ENCODE measurements around the gene MYO1B. TPM values are rescaled to one million over a fixed set of nuclear protein-coding genes. Genes with fewer than 3 reads are reported as not detected.

Gene MYO1B
- polyA plus RNA-seq, 3 donors: 105 to 122 (median 121) TPM

- DNase-seq (ENCODE audit: low read depth in 3 of 3, low spot score in 2 of 3): no peak
Observed at GRCh38 chr2:191225126-191225525, 20.1 kb upstream of the MYO1B start.

- DNase-seq (ENCODE audit: low read depth in 3 of 3, low spot score in 2 of 3): no peak
Observed at GRCh38 chr2:191225690-191226089, 19.5 kb upstream of the MYO1B start.

DNA sequence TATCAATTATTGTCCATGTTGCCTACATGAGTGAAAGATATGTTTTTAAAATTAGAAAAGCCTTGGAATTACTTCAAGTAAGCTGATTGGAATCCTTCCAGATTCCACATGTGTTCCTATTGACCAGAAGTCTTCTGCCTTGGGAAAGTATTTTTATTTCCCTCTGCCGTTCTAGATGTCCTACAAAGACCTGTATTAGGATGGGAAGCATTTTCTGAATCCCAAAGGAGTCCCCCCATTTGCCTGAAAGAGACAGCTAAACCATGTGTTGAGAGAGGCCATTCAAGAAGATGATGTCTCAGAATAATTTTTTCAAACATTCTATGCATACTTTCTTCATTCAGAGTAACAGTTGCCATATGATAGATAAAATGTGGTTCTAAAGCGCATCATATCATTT, 19.0 kb upstream of the MYO1B start:
- no peak for DNase-seq (ENCODE audit: low read depth in 3 of 3, low spot score in 2 of 3)

GRCh38 chr2:191228333-191228732, 16.9 kb upstream of the MYO1B start:
- no peak for DNase-seq (ENCODE audit: low read depth in 3 of 3, low spot score in 2 of 3)

DNA sequence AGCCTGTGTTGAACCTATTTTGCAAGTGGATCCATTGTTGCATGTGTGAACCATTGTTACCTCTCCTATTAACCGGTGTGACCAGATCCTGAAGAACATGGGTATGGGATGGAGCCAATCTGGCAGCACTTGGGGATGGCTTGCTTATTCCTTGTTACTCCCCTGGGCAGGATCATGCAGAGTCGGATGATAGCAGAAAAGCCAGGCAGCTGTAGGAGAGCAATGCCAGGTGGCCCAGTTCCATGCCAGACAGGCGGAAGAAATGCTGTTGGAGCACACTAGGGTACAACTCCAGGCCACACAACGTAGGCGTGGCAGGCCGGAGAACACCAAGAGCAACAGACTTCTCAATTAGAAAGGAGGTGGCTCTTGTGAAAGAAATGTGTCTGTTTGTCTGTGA, 16.3 kb upstream of the MYO1B start:
- no peak for DNase-seq (ENCODE audit: low read depth in 3 of 3, low spot score in 2 of 3)

DNA sequence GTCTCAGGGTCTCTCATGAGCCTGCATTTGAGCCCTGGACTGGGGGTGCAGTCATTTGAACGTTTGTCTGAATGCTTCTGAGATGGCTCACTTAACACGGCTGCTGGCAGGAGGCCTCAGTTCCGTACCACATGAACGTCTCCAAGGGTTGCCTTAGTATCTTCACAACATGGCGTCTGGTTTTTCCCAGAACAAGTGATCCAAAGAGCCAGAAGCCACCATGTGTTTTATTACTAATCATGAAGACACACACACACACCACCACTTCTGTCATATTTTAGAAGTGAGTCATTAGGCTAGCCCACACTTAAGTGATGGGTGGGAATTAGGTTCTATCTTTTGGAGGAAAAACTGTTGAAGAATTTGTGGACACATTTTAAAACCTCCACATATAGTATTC, 15.0 kb upstream of the MYO1B start:
- no peak for DNase-seq (ENCODE audit: low read depth in 3 of 3, low spot score in 2 of 3)

GRCh38 chr2:191231995-191232394, 13.2 kb upstream of the MYO1B start:
- peak in 1 of 3 donors; percentile 20 for DNase-seq (ENCODE audit: low read depth in 3 of 3, low spot score in 2 of 3)

GRCh38 chr2:191233533-191233932, 11.7 kb upstream of the MYO1B start:
- DNase-seq (ENCODE audit: low read depth in 3 of 3, low spot score in 2 of 3): no peak

DNA sequence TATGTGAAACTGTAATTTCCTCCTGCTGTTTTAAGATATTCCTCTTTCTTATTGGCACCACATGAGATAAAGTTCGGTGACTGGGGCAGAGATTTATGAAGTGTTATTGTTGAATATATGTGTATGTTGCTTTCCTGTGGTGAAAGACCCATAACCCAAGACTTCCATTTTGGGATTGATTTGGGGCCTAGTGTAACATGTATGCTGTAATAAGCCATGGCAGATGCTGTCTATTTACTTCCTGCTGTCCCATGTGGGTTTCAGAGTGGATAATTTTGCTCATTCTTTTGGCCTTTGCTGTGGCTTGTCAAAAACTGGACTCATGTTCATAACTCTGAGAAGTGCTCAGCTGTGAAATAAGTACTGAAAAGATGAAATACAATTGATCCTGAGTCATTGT, 10.8 kb upstream of the MYO1B start:
- DNase-seq (ENCODE audit: low read depth in 3 of 3, low spot score in 2 of 3): no peak

GRCh38 chr2:191240871-191241270, 4.3 kb upstream of the MYO1B start:
- no peak for DNase-seq (ENCODE audit: low read depth in 3 of 3, low spot score in 2 of 3)

DNA sequence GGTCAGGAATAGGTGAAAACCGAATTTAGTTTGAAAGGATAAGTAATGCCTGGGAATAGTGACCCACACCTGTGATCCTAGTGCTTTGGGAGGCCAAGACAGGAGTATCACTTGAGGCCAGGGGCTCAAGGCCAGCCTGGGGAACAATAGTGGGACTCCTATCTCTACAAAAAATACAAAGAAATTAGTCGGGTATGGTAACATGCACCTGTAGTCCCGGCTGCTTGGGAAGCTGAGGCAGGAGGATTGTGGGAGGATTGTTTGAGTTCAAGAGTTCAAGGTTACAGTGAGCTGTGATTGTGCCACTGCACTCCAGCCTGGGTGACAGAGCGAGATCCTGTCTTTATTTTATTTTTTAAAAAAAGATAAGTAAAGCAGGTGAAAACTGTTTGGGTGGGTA, 3.8 kb upstream of the MYO1B start:
- no peak for DNase-seq (ENCODE audit: low read depth in 3 of 3, low spot score in 2 of 3)

- no peak for DNase-seq (ENCODE audit: low read depth in 3 of 3, low spot score in 2 of 3)
Observed at GRCh38 chr2:191243154-191243553, 2.0 kb upstream of the MYO1B start.

DNA sequence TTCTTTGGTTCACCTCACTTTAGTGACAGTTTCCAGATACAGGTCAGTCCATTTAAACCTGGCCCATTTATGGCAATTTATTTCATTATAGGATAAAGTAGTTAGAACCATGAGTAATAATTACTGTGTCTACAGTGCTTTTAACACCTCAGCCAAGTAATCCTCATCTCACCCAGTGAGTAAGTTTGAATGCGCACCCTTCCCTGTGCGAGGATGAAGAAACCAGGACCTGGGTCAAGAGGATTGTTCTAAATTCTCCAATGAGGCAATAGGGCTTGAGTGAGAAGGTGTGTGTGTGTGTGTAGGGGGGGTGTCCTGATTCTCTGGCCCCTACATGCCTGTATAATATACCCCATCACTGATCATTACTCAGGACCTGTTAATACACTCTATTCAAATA, 854 bp upstream of the MYO1B start:
- no peak for DNase-seq (ENCODE audit: low read depth in 3 of 3, low spot score in 2 of 3)

DNA sequence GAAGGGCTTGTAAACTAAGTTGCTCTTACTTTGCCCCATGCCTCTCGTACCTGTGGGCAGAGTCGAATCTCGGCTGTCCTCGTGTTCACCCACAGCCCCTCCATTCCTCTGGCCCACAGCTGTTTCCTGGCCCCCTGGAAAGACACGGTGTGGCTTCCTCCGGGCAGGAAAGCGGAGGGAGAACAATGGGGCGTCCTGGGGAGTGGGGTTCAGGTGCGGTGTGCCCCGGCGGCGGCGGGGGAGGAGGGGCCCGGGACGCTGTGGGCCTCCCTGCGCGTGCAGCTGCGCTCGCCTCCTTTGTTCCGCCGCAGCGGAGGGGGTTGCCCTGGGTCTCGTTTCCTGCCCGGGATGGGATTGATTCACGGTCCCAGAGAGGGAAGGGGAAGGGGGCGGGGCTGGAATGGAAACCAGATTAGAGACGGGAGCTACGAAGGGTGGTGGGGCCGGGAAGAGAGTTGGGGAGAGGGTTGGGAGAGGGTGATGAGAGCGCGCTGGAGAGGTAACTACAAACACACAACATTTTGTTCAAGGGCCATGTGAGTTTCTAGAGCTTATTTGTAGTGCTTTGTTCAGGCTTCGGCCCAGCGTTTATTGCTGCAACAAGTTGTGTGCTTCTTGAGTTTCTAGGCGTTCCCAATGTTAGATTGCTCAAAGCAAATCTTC, 796 bp downstream of the MYO1B start:
- DNase-seq (ENCODE audit: low read depth in 3 of 3, low spot score in 2 of 3): peak in 2 of 3 donors; percentile 76 to 77

GRCh38 chr2:191246820-191247380, 1.7 kb downstream of the MYO1B start:
- DNase-seq (ENCODE audit: low read depth in 3 of 3, low spot score in 2 of 3): no peak

- DNase-seq (ENCODE audit: low read depth in 3 of 3, low spot score in 2 of 3): no peak
Observed at GRCh38 chr2:191247381-191248057, 2.3 kb downstream of the MYO1B start.

DNA sequence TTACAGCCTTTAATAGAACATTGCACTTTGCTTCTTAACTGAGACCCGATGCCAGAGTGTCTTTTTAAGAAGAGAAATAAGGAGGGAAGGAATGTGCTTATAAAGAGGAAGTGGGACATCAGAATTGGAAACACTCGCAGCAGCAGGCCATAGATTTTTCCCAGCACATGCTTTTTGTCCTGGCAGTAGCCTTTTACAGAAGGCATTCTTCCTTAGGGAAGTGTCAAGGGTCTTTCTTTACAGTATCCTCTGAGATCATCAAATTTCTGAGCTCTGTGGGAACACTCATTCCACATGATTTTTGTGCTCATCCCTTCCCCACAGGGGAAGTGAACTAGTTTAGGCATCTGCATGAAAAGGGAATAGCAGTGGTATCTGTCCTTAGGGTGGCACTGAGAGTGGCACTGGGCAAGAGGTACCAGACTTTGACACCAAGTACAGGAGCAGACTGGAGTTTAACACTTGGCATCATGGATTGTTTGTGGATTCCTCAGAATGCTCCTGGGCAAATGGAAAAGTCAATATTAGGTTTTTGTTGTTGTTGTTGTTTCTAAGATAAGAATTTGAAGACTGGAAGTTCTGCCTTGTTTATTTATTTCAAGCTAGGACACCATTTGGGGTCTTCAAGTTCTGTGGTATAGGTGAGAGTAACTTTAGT, 4.1 kb downstream of the MYO1B start:
- DNase-seq (ENCODE audit: low read depth in 3 of 3, low spot score in 2 of 3): no peak

GRCh38 chr2:191250400-191250799, 5.2 kb downstream of the MYO1B start:
- no peak for DNase-seq (ENCODE audit: low read depth in 3 of 3, low spot score in 2 of 3)

DNA sequence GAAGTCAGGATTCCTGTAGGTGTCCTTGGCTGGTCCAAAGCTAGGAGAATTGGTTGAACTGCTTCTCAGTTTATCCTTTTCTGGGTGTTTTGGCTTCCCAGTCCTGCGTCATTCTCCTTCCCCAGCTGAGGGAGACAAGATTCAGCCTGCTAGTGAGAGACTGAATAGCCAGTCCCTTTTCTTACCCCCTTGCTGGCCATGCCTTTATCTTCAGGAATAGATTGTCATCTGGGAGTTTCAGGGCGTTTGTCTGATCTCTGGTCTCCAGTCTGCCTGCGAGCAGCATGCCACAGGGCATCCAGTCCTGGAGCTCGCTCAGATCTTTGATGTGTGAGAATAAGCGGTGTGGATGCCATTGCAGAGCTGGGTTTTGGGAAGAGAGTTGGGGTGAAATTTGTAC, 5.8 kb downstream of the MYO1B start:
- DNase-seq (ENCODE audit: low read depth in 3 of 3, low spot score in 2 of 3): no peak

- no peak for DNase-seq (ENCODE audit: low read depth in 3 of 3, low spot score in 2 of 3)
Observed at GRCh38 chr2:191252699-191253098, 7.5 kb downstream of the MYO1B start.

DNA sequence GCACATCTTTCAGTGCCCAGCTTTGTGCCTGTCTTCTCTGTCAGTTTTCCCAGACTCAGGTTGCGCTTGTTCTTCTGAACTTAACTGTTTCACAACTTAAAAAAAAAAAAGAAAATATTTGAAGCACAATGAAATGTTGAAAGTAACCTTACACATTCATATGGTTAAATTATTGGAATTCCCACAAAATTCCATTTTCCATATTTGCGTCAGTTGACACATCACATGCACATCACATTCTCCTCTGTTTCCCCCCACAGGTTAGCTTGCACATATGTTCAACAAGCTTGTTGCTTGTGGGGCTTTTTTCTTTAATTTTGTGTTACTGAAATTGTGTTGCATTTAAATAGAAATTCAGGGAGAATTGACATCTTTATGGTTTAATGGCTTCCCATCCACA, 8.3 kb downstream of the MYO1B start:
- no peak for DNase-seq (ENCODE audit: low read depth in 3 of 3, low spot score in 2 of 3)

DNA sequence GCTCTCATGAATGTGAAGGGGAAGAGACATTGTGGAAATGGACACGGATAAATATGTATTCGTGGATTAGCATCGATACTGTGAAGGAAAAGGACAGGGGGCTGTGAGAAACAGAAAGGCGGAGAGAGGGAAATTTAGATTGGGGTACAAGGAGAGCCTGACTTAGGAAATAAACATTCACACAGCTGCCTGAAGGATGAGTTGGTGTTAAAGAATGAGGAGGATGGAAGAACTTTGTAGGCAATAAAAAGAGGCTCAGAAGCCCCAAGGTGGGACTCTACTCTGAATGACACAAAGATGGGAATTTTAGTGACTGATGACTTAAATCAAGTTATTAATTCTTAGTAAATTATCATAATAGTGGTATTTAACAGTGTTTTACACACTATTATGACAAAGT, 10.1 kb downstream of the MYO1B start:
- DNase-seq (ENCODE audit: low read depth in 3 of 3, low spot score in 2 of 3): no peak
